Left ventricle myocardium superior (tissue), 1 donor: Measurements from ENCODE around the gene EPHA10. TPM values are rescaled to one million over a fixed set of nuclear protein-coding genes. Genes with fewer than 3 reads are reported as not detected.

Experiments
- ATAC-seq: fragments of 200-7000 bp; cut with Tn5 transposase; one replicate; pipeline ENCODE4 v1.9.1; 2020; ENCODE audit warnings: mild to moderate bottlenecking, moderate library complexity
- DNase-seq: peaks from one replicate; pipeline ENCODE4 v3.0.0-alpha.2; 2020
- intact Hi-C: fragments of 100-400 bp; cut with micrococcal nuclease; formaldehyde crosslinking; loops from one replicate; pipeline ENCODE4 v1.11.0; 2022
- long read RNA-seq: library from polyadenylated mRNA; unstranded; transcript quantifications from one replicate; pipeline ENCODE4 v2.0.0, GENCODE V29; 2021
- total RNA-seq: library from RNA; stranded (reverse); fragmentation: NEBNext Ultra II Directional; extraction: Animal tissue kit (Norgen Biotek cat#: 25700); gene quantifications from one replicate; pipeline ENCODE4 v1.2.1, GENCODE V29; 2021
- donor health status: DM: no; HTN: yes; CAD: no; lungs with severe emphysema.

EPHA10 gene
- total RNA-seq, result 0.10 TPM
- long read RNA-seq, result 0 reads

DNA sequence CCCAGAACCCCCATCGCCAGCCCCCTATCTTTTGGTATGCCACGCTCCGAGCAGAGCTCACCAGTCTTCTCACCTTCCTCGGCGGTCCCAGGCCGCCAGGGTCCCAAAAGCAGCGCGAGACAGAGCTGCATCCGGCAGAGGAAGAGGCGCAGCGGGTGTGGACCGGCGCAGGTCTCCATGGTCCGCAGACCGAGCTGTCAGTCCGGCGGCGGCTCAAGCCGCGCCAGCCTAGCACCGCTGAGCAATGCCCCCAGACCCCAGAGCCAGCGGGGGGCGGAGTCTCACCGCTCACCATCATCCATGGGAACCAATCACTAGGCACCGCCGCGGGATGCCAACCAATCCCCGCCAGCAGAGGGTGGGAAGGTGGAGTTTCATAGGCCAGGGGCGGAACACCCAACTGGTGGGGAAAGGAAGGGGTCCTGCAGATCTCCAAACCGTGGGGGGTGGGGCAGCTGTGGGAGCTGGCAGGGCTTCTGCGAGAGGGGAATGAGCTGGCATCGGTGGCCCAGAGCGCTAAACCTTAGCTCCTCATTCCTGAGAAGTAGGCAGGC, at the start of gene EPHA10:
Gene EPHA10, minus strand, starts transcription at position 233 of the 554 bp plus-strand sequence. Its CDS starts 54 bp downstream, at position 179.
- DNase-seq (no peak), ATAC-seq (no peak)
- intact Hi-C loops, result no loop called here

- DNase-seq (no peak), ATAC-seq (no peak)
- intact Hi-C loops, result no loop called here
These were observed 49.3 kb upstream of the EPHA10 start for GRCh38 chr1:37814252-37814651.

DNA sequence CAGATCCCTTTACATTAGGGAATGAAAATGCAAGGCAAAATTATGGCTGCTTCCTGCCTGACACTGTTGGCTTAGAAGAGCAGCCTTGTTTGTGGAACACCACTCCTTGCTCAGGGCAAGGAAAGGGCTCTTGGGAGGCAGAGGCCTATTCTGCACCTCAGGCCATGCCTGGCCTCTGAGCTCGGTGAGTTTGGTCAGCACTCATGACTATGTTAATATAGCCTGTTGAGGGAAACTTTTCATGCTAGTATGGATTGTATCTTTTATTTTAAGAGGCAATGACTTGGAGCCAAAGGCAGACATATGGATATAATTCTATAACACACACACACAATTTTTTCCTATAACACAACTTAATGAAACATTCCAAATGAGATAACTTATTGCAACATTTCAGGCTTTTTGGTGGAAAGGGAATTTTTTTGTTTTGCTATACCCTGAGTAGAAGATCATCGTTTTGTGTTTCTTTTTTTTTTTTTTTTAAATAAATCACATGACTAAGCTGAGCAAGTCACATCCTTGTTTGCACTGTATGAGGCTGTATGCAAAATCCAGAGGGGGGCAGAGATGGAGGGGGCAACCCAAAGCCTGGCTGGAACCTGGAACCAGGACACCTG, 48.7 kb upstream of the EPHA10 start:
- DNase-seq, result no peak
- no peak for ATAC-seq
- intact Hi-C loops, result no loop called here

GRCh38 chr1:37811027-37811655, 46.2 kb upstream of the EPHA10 start:
- DNase-seq (peak; percentile 63), ATAC-seq (no peak)
- intact Hi-C loops, result no loop called here

DNA sequence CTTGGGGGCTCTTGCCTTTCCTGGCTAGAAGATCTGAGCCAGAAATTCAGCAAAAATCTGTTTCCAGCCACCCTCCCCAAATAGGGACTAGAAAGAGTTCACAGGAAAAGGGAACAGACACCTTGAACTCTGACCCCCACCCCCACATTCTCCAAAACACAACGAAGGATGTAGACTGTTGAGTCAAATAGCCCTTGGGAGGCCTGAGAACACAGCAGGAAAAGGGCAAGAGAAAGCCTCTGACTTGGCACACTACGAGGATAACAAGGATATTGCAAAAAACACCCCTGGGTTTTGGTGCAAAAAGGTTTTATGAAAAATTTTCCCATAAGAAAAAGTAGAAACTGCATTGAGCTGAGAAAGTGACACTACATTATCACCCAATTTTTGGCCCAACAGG, 45.0 kb upstream of the EPHA10 start:
- no peak for DNase-seq
- no peak for ATAC-seq
- intact Hi-C loops, result no loop called here

DNA sequence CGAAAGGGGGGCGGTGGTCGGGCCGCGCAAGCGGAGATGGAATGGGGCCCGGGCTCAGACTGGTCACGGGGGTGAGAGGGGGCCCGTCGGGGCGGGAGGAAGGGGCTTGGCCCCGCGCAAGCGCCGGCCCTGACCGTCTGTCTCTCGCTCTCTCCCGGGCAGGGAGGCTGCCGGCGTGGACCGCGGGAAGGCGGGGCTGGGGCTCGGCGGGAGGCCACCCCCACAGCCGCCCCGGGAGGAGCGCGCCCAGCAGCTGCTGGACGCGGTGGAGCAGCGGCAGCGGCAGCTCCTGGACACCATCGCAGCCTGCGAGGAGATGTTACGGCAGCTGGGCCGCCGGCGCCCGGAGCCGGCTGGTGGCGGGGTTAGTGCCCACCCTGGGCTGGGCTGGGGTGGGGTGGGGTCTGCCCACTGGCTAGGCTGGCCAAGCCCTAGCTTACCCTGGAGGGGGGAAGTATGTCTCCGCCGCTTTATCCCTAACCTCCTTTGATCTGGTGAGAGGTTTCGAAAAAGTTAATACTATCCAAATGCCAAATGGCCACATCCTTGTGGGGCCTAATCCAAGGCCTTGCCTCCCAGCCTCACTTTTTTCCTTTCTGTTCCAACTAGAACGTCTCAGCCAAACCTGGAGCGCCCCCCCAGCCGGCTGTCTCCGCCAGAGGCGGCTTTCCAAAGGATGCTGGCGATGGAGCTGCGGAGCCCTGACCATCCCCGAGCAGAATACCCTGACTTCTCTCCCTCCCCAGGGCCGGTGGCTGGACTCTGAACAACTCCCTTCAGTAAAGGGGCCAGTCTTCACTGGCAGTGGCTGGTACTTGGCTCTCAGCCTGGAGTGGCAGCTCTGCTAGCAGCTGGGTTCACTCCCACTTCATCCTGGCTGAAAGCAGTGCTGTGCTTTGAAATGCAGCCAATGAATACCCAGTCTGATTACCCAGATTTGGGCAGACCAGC, 43.7 kb upstream of the EPHA10 start:
- DNase-seq (peak; percentile 82), ATAC-seq (peak; percentile 90)
- intact Hi-C loops, result no loop called here

- peak; percentile 97 for DNase-seq
- ATAC-seq, result peak; percentile 96
- intact Hi-C loops, result no loop called here
These were observed 42.8 kb upstream of the EPHA10 start, which contains the start of the genes C1orf122 and YRDC for GRCh38 chr1:37807555-37808368. Gene C1orf122, plus strand, starts transcription at chr1:37807790. Its CDS starts 615 bp downstream, at chr1:37808405. Gene YRDC, minus strand, starts transcription at chr1:37808208. Its CDS starts 28 bp downstream, at chr1:37808180.

- no peak for DNase-seq
These were observed 42.3 kb upstream of the EPHA10 start for GRCh38 chr1:37807220-37807554.

GRCh38 chr1:37802439-37802838, 37.5 kb upstream of the EPHA10 start:
- intact Hi-C loops, result no loop called here
- no peak for ATAC-seq
- DNase-seq, result no peak

More at GRCh38 chr1:37807220-37807554, 42.3 kb upstream of the EPHA10 start:
- intact Hi-C loops, result no loop called here
- no peak for ATAC-seq

- DNase-seq, result no peak
- no peak for ATAC-seq
- intact Hi-C loops, result no loop called here
These were observed 32.9 kb upstream of the EPHA10 start for GRCh38 chr1:37797750-37798345.

DNA sequence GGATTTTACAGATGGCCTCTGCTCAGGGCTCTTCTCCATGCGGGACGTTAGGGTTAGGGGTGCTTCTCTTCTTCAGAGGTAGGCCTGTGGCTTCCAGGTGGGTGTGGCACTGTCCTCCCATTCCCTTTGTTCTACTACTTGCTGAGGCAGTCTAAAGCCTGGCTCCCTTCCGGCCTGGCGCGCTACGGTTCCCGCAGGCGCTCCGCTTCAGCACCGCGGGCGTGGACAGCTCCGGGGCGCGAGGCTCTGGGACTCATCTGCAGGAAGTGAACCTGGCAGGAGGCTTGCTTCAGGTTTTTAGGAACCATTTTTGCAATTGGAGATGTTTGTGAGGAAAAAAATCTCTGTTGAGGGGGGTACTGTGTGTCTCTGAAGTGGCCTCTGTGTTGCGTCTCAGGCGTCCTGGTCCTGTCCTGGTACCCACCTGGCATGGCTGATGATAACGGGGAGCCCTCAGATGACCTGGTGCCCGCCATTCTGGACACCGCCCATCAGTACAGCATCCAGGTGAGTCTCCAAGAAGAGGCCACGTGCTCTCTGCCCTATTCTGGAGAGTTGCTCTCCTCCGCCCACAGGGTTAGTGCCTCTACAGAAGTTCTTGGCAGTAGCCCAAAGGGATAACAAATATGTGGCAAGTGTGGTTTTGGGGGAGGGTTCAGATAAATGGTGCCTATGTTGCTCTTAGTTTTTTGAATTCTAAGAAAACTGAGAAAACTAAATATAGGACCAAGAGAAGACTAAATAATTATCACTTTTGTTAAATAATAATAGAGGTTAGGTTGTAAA, 30.6 kb upstream of the EPHA10 start:
- ATAC-seq, result peak; percentile 73
- intact Hi-C loops, result no loop called here
- peak; percentile 78 for DNase-seq

DNA sequence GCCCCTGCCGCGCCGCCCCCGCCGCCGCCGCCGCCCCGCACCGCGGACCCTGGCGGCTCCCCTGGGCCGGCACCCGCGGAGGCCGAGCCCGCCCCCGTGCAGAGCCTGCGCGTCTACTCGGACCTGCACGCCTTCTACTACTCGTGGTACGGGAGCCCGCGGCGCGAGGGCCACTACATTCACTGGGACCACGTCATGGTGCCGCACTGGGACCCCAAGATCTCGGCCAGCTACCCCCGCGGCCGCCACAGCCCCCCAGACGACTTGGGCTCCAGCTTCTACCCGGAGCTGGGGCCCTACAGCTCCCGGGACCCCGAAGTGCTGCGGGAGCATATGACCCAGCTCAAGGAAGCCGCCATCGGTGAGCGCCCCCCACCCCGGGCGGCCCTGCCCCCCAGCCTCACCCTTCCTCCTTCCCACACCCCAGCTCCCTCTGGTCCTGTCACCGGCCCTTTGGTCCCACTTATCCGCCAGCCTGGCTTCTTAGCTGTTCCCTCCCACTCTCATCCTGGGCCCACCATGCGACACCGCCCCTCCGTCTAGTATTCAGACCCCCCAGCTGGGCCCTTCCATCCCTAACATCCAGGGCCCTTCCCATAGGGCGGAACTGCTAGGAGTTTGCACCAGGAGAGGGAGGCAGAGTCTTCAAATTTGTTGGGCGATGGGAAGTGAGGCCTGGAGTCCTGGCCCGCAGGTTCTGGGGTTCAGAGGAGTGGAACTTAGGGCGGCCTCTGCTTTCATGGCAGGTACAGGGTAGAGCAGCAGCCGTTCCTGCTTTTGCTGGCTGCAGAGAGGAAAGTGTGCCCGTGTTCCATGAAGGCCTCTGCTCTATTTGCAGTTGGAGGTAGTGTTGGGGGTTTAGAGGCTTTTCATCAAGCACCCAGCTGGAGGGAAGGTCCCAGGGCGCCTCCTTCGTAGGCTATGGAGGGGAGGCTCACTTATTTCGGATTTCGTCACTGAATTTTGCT, 29.7 kb upstream of the EPHA10 start:
- DNase-seq (no peak), ATAC-seq (no peak)
- intact Hi-C loops, result no loop called here

DNA sequence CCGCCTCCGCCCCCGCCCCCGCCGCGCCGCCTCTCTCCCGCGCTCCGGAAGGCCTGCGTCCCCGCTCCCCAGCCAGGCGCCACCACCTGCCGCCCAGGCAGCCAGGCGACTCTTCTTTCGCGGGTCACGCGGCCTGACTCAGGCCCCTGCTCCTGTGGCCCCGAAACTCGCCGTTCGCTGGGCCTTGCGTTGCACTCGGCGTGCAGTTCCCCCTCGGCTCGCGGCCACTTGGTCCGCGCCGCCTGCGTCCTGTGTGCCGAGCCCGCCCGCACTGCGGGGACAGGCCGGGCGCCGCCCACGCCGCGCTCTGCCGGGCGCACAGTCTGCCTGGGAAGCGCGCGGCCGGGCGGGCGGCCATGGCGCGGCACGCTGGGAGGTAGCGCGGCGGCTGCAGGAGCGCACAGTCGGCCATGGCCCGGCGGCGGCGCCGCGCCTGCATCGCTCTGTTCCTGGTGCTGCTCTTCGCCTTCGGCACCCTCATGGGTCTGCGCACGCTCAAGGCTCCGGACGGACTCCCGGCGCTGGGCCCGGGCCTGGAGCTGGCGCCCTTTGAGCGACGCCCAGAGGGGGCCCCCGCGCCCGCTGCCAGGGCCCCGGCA, 29.0 kb upstream of the EPHA10 start, which contains the start of gene MANEAL:
Gene MANEAL, plus strand, starts transcription at position 75 of the 599 bp plus-strand sequence. Its CDS starts 336 bp downstream, at position 411.
- peak; percentile 63 for DNase-seq
- ATAC-seq, result peak; percentile 89
- intact Hi-C loops, result no loop called here

DNA sequence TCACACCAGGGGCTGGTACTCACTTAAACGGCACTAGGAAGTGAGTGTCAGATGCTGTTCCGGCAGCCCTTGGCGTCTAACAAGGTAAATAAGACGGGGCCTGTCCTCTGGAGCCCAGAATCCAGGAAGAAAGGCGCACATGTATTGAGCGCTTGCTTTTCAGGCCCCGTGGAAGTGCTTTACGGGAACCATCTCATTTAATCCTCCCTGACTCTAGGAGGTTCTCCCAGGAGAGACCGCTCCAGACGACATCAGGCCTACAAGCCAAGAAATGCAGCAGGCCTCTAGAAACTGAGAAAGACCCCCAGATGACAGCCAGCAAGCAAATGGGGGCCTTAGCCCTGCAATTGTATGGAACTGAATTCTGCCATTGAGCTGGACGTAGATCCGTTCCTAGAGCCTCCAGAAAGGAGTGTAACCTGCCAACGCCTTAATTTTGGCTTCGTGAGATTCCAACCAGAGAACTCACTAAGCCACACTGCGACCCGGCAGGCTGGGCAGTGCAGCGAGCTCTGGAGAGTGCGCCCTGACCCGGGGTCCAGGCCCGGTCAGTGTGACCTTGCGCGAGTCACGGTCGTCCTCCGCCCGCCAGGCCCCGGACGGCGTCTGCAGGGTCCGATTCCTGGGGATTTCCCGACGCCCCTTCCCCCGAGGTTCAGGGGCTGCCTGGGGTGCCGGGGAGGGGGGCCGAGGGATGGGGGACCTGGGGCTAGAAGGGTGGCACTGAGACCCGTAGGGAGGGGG, 28.2 kb upstream of the EPHA10 start:
- intact Hi-C loops, result no loop called here
- DNase-seq (no peak), ATAC-seq (no peak)

- DNase-seq (no peak), ATAC-seq (no peak)
- intact Hi-C loops, result no loop called here
These were observed 17.6 kb upstream of the EPHA10 start for GRCh38 chr1:37782491-37782890.
